SK-N-SH (cell line): ENCODE measurements around the gene RASGEF1C. TPM values are rescaled to one million over a fixed set of nuclear protein-coding genes. Genes with fewer than 3 reads are reported as not detected.

ENCODE experiments used
- CTCF ChIA-PET: fragments of 300-600, 350-600 bp; formaldehyde crosslinking; extraction: SDS; loops from one replicate; lab custom pipeline; 2021; lab: Yijun Ruan, JAX
- POLR2A ChIA-PET: fragments of 350-600 bp; sonication (Branson Sonifier 250); formaldehyde crosslinking; extraction: SDS; loops from one replicate; lab custom pipeline; 2020; ENCODE audit warnings: antibody characterized with exemption, inconsistent platforms; lab: Yijun Ruan, JAX
- DNase-seq: peaks from one replicate; pipeline ENCODE4 v3.0.0; 2012
- H2AFZ ChIP-seq: fragments of 200-600 bp; sonication (generic); 2 replicates; pipeline ENCODE4 v1.8.1; 2016; ENCODE audit warnings: antibody characterized with exemption, mild to moderate bottlenecking, low read depth
- H3F3A ChIP-seq: fragments of 200-600 bp; sonication (generic); replicated peaks from 2 replicates; pipeline ENCODE3; 2016; ENCODE audit warnings: antibody characterized with exemption, mild to moderate bottlenecking; ENCODE audit not compliant: insufficient read depth
- H3K27ac ChIP-seq, 2 experiments: fragments of 200-500 bp in 1 of 2; fragments of 200-600 bp in 1 of 2; sonication (Bioruptor generic) in 1 of 2; sonication (generic), shearing (Covaris generic) in 1 of 2; 2 replicates each; pipeline versions ENCODE4 v1.5.1 to v1.6.1; 2014 to 2016; ENCODE audit warnings: low read depth in 2 of 2, inconsistent platforms in 1 of 2, low read length in 1 of 2, mild to moderate bottlenecking in 1 of 2, mixed read lengths in 1 of 2
- H3K27me3 ChIP-seq: fragments of 200-600 bp; sonication (generic), shearing (Covaris generic); 2 replicates; pipeline ENCODE4 v1.6.1; 2016; ENCODE audit warnings: mixed run types; ENCODE audit not compliant: insufficient read depth
- H3K36me3 ChIP-seq, 2 experiments: fragments of 200-500 bp in 1 of 2; fragments of 200-600 bp in 1 of 2; sonication (Bioruptor generic) in 1 of 2; sonication (generic) in 1 of 2; replicated peaks in 1 of 2; 2 replicates each; pipeline versions ENCODE3 to v1.5.1; 2014 to 2016; ENCODE audit warnings: low read length in 1 of 2, mild to moderate bottlenecking in 1 of 2; ENCODE audit not compliant: insufficient read depth in 2 of 2, control insufficient read depth in 1 of 2
- H3K4me1 ChIP-seq, 2 experiments: fragments of 200-500 bp in 1 of 2; fragments of 200-600 bp in 1 of 2; sonication (Bioruptor generic) in 1 of 2; sonication (generic), shearing (Covaris generic) in 1 of 2; 2 replicates each; pipeline versions ENCODE4 v1.5.1 to v1.6.1; 2014 to 2016; ENCODE audit warnings: low read depth in 1 of 2, low read length in 1 of 2, mixed run types in 1 of 2; ENCODE audit not compliant: insufficient read depth in 2 of 2, control insufficient read depth in 1 of 2
- H3K4me2 ChIP-seq: fragments of 200-600 bp; sonication (generic), shearing (Covaris generic); 2 replicates; pipeline ENCODE4 v1.6.1; 2017; ENCODE audit warnings: mixed run types
- H3K4me3 ChIP-seq, 2 experiments: fragments of 200-500 bp in 1 of 2; fragments of 200-600 bp in 1 of 2; sonication (Bioruptor generic) in 1 of 2; sonication (generic), shearing (Covaris generic) in 1 of 2; 2 replicates each; pipeline versions ENCODE4 v1.5.1 to v1.8.1; 2014 to 2016; ENCODE audit warnings: low read depth in 2 of 2, inconsistent platforms in 1 of 2, low read length in 1 of 2, mild to moderate bottlenecking in 1 of 2, mixed read lengths in 1 of 2, moderate library complexity in 1 of 2
- H3K79me2 ChIP-seq: fragments of 200-600 bp; sonication (generic); 2 replicates; pipeline ENCODE4 v1.8.1; 2017; ENCODE audit warnings: mild to moderate bottlenecking; ENCODE audit not compliant: insufficient read depth
- H3K9ac ChIP-seq: fragments of 200-600 bp; sonication (generic); 2 replicates; pipeline ENCODE4 v1.6.1; 2017; ENCODE audit warnings: mixed run types
- H3K9me2 ChIP-seq: fragments of 200-600 bp; sonication (generic); 2 replicates; pipeline ENCODE4 v1.6.1; 2017; ENCODE audit warnings: mixed run types
- H3K9me3 ChIP-seq: fragments of 200-600 bp; sonication (generic); 2 replicates; pipeline ENCODE4 v1.6.1; 2017; ENCODE audit warnings: mixed run types, mild to moderate bottlenecking, moderate library complexity
- H4K20me1 ChIP-seq: fragments of 200-600 bp; sonication (generic); 2 replicates; pipeline ENCODE4 v1.6.1; 2017; ENCODE audit warnings: mild to moderate bottlenecking, mixed run types; ENCODE audit not compliant: insufficient read depth
- EP300 ChIP-seq, 2 experiments: IDR thresholded peaks; 2 replicates each; pipeline versions ENCODE4 v1.4.0 to v1.6.1; 2012; ENCODE audit warnings: borderline replicate concordance in 1 of 2, low read depth in 1 of 2, low read length in 1 of 2
- FOSL2 ChIP-seq: IDR thresholded peaks from 2 replicates; pipeline ENCODE4 v1.4.0; 2012; ENCODE audit warnings: low read depth, mild to moderate bottlenecking, moderate library complexity, borderline replicate concordance
- FOXJ3 ChIP-seq: sonication (generic); formaldehyde crosslinking; IDR thresholded peaks from 2 replicates; pipeline ENCODE4 v1.5.1; 2020; ENCODE audit warnings: mild to moderate bottlenecking, missing genetic modification reagents
- JUND ChIP-seq: IDR thresholded peaks from 2 replicates; pipeline ENCODE4 v1.4.0; 2012
- MEF2A ChIP-seq: IDR thresholded peaks from 2 replicates; pipeline ENCODE4 v1.4.0; 2012; ENCODE audit warnings: low read depth, borderline replicate concordance
- MXI1 ChIP-seq: IDR thresholded peaks from 2 replicates; pipeline ENCODE4 v1.6.1; 2012; ENCODE audit warnings: mild to moderate bottlenecking, low read depth, low read length, improper control_type of control experiment
- REST ChIP-seq: IDR thresholded peaks from 2 replicates; pipeline ENCODE4 v1.6.1; 2012; ENCODE audit warnings: mild to moderate bottlenecking, low read depth, low read length, moderate library complexity
- RXRA ChIP-seq: IDR thresholded peaks from 2 replicates; pipeline ENCODE4 v1.4.0; 2012; ENCODE audit warnings: low read depth, mild to moderate bottlenecking, borderline replicate concordance
- SIN3A ChIP-seq: IDR thresholded peaks from 2 replicates; pipeline ENCODE4 v1.6.1; 2012; ENCODE audit warnings: low read depth, mild to moderate bottlenecking, low read length, moderate library complexity, borderline replicate concordance
- SMC3 ChIP-seq: IDR thresholded peaks from 2 replicates; pipeline ENCODE4 v1.6.1; 2012; ENCODE audit warnings: low read depth, low read length, improper control_type of control experiment
- TAF1 ChIP-seq: IDR thresholded peaks from 2 replicates; pipeline ENCODE4 v1.6.1; 2012; ENCODE audit warnings: low read depth, mild to moderate bottlenecking, low read length, moderate library complexity, borderline replicate concordance
- YY1 ChIP-seq: IDR thresholded peaks from 2 replicates; pipeline ENCODE4 v1.4.0; 2012; ENCODE audit warnings: low read depth, mild to moderate bottlenecking
- ZBTB33 ChIP-seq: IDR thresholded peaks from 2 replicates; pipeline ENCODE4 v1.4.0; 2012; ENCODE audit warnings: low read depth, borderline replicate concordance
- WGBS: methylation state at CpG from one replicate; pipeline ENCODE4 v1.1.6; 2017; ENCODE audit warnings: low lambda C conversion rate; 5-methylcytosine and 5-hydroxymethylcytosine counted together
- polyA plus RNA-seq, 3 experiments: library from polyadenylated mRNA; depleted of rRNA; stranded (reverse); fragments of >200 nt; gene quantifications; 2 replicates each; pipeline ENCODE4 v1.2.3, GENCODE V29; 2012
- TF ChIP-seq, protein P1 (sequence below): fragments of 150-350 bp; IDR thresholded peaks from 2 replicates; pipeline ENCODE4 v1.6.1; 2017; ENCODE audit warnings: antibody characterized with exemption, low read length, low read depth, borderline replicate concordance
- TF ChIP-seq, protein P2 (sequence below): fragments of 150-350 bp; IDR thresholded peaks from 2 replicates; pipeline ENCODE4 v1.6.1; 2016; ENCODE audit warnings: mild to moderate bottlenecking, low read depth, low read length
- TF ChIP-seq, protein P3 (sequence below): IDR thresholded peaks from 2 replicates; pipeline ENCODE4 v1.4.0; 2012; ENCODE audit warnings: low read depth
- TF ChIP-seq, protein P4 (sequence below): IDR thresholded peaks from 2 replicates; pipeline ENCODE4 v1.4.0; 2012; ENCODE audit warnings: low read depth, borderline replicate concordance

Gene RASGEF1C
- polyA plus RNA-seq, 1 of the 3 experiments (the other 2 are of a cell fraction), result not detected

- Histone ChIP-seq H3K4me3 (no peak overlapping the region), H3K9me3 (no peaks in the 10 kb centered on the region), H3K4me1 (peaks cover 0 to 6% of the 10 kb centered on the region in 2 experiments; a peak in 1 of 4 replicates), H3F3A (no peaks in the 10 kb centered on the region), H3K27me3 (peaks cover 9% of the 10 kb centered on the region; the same call in 1 of the 2 replicates), H4K20me1 (no peaks in the 10 kb centered on the region), H3K9ac (no peak overlapping the region), H3K27ac (no peak overlapping the region), H3K36me3 (no peaks in the 10 kb centered on the region), H3K4me2 (no peak overlapping the region), H3K9me2 (no peaks in the 10 kb centered on the region), H2AFZ (no peak overlapping the region), H3K79me2 (no peaks in the 10 kb centered on the region)
- ChIA-PET CTCF (interaction anchor here (0.6 to 5.4 kb wide), 23 partner anchors 10 to 518 kb away, joined by 3 to 69 read pairs (median 4); partner anchors contain the start of gene RASGEF1C), POLR2A (no interaction called here)
- TF ChIP-seq, protein P1, sequence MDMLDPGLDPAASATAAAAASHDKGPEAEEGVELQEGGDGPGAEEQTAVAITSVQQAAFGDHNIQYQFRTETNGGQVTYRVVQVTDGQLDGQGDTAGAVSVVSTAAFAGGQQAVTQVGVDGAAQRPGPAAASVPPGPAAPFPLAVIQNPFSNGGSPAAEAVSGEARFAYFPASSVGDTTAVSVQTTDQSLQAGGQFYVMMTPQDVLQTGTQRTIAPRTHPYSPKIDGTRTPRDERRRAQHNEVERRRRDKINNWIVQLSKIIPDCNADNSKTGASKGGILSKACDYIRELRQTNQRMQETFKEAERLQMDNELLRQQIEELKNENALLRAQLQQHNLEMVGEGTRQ, result no peak
- TF ChIP-seq, protein P2, sequence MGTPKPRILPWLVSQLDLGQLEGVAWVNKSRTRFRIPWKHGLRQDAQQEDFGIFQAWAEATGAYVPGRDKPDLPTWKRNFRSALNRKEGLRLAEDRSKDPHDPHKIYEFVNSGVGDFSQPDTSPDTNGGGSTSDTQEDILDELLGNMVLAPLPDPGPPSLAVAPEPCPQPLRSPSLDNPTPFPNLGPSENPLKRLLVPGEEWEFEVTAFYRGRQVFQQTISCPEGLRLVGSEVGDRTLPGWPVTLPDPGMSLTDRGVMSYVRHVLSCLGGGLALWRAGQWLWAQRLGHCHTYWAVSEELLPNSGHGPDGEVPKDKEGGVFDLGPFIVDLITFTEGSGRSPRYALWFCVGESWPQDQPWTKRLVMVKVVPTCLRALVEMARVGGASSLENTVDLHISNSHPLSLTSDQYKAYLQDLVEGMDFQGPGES, result no peak
- no peak for TF ChIP-seq MXI1
- TF ChIP-seq RXRA, result no peak
- no peak for TF ChIP-seq TAF1
- TF ChIP-seq JUND, result no peak
- TF ChIP-seq SIN3A, result no peak
- TF ChIP-seq MEF2A, result no peak
- TF ChIP-seq, protein P3, sequence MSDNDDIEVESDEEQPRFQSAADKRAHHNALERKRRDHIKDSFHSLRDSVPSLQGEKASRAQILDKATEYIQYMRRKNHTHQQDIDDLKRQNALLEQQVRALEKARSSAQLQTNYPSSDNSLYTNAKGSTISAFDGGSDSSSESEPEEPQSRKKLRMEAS, result no peak
- no peak for TF ChIP-seq REST
- TF ChIP-seq FOSL2, result no peak
- TF ChIP-seq YY1, result no peak
- TF ChIP-seq FOXJ3 (CRISPR knock-in tag), result no peak
- no peak for TF ChIP-seq ZBTB33
- TF ChIP-seq EP300 (IDR thresholded peaks at IDR 0.05; ENCODE audit: borderline replicate concordance in 1 of 2, low read depth in 1 of 2, low read length in 1 of 2), result no peak
- TF ChIP-seq SMC3, result no peak
- TF ChIP-seq, protein P4, sequence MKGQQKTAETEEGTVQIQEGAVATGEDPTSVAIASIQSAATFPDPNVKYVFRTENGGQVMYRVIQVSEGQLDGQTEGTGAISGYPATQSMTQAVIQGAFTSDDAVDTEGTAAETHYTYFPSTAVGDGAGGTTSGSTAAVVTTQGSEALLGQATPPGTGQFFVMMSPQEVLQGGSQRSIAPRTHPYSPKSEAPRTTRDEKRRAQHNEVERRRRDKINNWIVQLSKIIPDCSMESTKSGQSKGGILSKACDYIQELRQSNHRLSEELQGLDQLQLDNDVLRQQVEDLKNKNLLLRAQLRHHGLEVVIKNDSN, result no peak
- peak; percentile 34 for DNase-seq
- WGBS, result 76% methylated on average over 15 of the region's 25 CpGs
Measured at GRCh38 chr5:180127682-180128670, 81.0 kb downstream of the RASGEF1C start.
